Fibroblast of upper back skin (primary cell): ENCODE measurements around the gene MMP23B.
A peak's percentile ranks its signal among the peaks of the same experiment; 100 is the strongest.

Experiments used
- DNase-seq: peaks from one replicate; pipeline ENCODE4 v3.0.0-alpha.2; 2013

The MMP23B gene

DNA sequence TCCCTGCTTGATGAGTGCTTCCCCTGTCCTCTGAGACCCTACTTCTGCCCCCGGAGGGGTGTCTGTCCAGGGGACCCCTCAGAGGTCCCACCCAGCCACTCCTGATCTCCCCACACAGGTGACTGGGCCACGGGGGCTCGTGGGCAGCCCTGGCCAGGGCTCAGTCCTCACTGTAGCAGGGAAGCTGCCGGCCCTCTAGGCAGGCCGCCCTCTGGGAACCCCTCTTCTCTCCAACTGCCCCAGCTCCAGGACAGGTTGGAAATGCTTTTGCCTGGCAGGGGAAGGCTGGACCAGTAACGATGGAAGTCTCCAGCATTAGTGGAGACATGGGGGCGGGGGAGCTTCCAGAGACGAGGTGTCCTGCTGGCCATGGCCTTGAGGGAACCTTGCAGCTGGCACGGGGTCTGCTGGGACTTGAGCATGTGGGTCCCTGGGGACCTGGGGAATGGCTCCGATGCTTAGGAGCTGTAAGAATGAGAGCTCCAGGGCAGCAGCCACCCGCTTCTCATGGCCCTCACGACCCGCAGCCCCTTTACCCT, 28.9 kb upstream of the MMP23B start:
- DNase-seq, result no peak

- DNase-seq, result no peak
Measured at GRCh38 chr1:1603671-1604373, 28.2 kb upstream of the MMP23B start.

DNA sequence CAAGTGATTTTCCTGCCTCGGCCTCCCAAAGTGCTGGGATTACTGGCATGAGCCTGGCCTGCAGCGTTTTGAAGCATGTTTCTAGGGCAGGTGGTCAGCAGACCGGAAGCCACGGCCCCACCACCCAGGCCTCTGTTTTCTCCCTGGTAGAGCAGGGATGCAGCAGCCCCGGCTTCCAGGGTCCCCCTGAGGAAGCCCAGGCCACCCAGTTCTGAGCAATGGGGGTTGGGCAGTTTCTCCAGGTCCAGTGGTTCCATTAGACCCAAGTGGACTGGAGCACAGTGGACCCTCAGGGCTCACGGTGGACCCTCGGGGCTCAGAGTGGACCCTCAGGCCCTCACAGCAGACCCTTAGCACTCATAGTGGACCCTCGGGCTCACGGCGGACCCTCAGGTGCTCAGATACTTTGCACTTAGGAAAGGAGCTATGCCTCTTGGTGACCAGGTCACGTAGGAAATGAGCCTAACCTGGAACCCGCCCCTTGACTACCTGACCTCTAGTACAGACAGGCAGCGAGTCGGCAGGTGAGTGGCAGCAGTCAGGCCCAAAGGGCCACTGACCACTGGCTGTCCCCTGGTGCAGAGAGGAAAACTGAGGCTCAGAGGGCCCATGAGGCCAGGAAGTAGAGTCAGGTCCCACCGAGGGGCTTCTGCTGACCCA, 27.5 kb upstream of the MMP23B start:
- DNase-seq, result no peak

GRCh38 chr1:1605034-1605591, 26.9 kb upstream of the MMP23B start:
- DNase-seq, result no peak

GRCh38 chr1:1605724-1606123, 26.2 kb upstream of the MMP23B start:
- DNase-seq, result no peak

- DNase-seq, result no peak
Measured at GRCh38 chr1:1606232-1606631, 25.7 kb upstream of the MMP23B start.

- no peak for DNase-seq
Measured at GRCh38 chr1:1609822-1610485, 22.0 kb upstream of the MMP23B start.

DNA sequence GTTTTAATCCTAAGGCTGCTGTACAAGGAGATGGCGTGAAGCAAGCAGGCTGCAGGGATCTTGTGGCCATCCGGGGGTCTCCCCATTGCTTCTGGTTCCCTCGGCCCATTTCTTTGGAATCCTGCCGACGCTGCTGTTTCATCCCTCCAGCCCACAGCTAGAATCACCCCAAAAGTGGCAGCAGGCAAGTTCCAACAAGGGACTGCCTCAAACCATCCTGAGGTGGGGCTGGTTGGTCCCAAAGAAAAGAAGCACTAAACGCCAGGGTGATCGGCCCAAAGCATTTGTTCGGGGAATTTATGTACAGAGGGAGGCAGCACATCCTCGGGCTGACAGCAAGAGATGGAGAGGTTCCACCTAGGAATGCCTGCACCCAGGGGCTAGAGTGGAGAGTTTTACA, 21.2 kb upstream of the MMP23B start:
- DNase-seq, result no peak

DNA sequence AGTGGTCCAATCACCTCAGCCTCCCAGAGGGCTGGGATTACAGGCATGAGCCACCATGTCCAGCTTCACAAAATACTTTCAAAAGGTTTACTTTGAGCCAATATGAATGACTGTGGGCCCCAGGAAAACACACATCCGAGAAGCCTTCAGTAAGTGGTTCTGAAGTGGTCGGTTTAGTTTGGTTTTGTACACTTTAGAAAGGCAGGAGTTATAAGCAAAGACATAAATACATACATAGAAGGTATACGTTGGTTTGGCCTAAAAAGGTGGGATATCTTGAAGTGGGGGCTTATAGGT, 19.9 kb upstream of the MMP23B start:
- DNase-seq, result no peak

DNA sequence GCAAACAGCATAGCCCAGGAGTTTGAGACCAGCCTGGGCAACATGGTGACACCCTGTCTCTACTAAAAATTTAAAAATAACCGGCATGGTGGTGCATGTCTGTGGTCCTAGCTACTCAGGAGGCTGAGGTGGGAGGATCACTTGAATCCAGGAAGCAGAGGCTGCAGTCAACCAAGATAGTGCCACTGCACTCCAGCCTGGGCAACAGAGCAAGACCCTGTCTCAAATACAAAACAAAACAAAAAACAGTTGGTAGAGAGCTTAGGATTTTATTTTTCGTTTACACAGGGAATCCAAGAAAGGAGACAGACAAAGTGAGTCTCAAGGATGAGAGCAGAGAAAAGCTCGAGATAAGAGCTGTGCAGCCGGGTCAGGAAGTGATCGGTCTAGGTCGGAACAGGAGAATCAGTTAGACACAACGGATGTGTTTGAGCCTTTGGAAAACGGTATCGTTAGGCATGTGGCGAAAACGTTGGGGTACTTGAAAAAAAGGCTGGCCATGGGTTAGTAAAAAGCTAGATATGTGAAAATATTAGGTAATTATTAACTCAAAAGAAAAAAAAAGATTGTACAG, 18.4 kb upstream of the MMP23B start:
- no peak for DNase-seq

DNA sequence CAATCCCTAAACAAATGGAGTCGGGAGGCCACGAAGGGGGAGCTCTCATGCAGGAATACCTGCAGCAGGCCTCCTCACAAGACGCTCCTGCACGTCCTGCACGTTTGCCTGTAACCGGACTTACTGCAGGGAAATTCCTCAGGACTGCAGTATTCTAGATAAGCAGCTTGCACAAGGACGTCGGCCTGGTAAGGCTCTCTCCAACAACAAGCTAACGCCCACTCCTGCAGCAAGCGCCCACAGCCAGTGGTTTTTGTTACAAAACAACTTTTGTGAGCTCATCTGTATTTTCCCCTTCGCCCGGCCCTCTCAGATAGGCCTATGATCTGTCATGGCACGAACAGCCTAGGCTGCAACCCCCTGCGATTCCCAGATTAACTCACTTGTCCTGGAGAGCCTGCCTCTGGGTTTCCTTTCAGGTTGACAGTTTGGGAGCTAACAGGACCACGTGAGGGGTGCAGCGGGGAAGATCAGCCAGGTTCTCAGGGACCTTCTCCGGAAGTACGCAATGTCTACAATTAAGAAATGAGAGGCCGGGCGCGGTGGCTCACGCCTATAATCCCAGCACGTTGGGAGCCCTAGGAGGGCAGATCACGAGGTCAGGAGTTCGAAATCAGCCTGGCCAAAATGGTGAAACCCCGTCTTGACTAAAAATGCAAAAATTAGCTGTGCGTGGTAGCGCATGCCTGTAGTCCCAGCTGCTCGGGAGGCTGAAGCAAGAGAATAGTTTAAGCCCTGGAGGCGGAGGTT, 17.6 kb upstream of the MMP23B start:
- peak; percentile 42 for DNase-seq

GRCh38 chr1:1614954-1615255, 17.1 kb upstream of the MMP23B start:
- DNase-seq, result no peak

GRCh38 chr1:1615256-1616044, 16.5 kb upstream of the MMP23B start, which contains the start of gene MIB2:
Gene MIB2, plus strand, starts transcription at chr1:1615500. Its CDS starts 7,953 bp downstream, at chr1:1623453.
- peak; percentile 95 for DNase-seq

DNA sequence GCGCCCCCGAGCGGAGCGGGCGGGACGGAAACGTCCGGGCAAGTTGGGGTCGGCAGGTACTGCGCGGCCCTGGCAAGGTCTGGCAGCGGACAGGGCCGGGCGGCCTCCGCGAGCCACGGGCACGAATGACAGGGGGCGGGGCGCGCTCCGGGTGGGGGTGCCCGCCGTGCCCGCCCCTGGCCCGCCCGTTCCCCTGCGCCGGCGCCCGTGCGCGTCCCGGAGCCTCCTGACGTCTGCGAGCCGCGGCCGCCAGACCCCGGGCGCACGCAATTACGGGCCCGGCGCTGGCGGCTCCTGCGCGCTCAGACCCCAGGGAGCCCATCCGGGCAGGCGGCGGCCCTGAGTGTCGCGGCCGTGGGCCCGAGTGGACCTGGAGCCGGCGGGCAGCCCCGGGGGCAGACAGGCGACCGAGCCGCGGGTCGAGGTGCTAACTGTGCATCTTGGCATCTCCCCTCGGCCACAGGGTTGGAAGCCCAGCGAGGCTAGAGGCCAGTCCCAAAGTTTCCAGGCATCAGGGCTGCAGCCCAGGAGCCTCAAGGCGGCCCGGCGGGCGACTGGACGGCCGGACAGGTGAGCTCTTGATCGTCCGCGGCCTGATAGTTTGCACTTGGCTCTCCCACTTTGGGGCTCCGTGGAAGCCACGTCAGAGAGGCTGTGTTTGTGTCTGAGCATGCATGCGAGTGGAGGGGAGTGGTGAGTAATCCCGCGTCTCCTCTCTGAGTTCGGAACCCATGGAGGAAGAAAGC, 15.8 kb upstream of the MMP23B start:
- peak; percentile 18 for DNase-seq

DNA sequence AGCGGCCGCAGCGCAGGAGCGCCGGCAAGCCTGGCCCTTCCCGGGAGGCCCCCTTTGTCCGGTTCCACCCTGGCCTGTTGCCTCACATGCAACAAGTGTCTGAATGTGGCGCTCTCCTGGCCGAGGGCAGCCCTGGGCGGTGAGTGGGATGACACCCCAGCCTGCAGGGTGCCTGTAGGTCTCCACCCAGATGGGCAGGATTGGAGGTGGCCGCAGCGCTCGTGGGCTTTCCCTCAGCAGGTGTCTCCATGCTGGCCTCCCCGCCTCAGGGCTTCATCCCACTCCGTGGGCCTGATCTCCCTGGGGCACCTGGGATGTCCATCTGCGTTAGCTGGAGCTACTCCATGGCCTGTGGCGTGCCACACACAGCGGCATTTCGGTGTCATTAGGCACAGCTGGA, 15.1 kb upstream of the MMP23B start:
- no peak for DNase-seq

DNA sequence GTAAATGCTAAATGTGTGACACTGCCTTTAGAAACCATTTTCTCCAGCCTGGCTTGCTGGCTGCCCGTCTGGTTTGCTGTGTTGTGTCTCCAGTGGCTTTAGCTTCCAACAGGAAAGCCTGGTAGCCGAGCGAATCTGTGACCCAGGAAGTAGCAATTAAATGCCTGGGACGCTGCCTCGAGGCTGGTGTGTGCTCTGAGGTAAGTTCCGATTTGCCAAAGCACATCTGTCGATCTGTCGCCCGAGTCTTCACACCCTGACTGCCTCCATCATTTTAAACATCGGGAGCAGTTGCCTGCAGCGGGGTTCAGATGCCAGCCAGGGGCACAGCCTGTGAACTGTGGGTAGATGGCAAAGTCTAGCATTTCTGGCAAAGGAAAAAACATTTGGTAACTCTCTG, 14.5 kb upstream of the MMP23B start:
- DNase-seq, result no peak

DNA sequence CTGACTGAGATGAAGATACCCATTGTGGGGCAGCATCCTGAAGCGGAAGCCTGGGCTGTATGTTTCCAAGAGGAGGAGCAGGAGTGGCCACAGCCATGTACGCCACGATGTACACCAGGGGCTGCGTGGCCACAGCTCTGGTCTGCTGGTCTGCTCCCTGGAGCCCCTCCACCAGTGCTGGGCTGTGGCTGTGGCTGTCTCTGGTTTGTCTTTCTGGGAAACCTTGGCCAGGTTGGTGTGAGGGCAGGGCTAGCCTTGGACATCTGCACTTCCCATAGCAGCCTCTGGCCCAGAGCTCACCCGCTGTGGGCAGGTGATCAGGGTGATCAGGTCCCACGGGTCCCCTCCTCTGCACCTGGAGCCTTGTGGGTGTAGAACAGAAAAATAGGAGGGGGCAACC, 14.0 kb upstream of the MMP23B start:
- DNase-seq, result no peak

- DNase-seq, result no peak
Measured at GRCh38 chr1:1618396-1619068, 13.4 kb upstream of the MMP23B start.

DNA sequence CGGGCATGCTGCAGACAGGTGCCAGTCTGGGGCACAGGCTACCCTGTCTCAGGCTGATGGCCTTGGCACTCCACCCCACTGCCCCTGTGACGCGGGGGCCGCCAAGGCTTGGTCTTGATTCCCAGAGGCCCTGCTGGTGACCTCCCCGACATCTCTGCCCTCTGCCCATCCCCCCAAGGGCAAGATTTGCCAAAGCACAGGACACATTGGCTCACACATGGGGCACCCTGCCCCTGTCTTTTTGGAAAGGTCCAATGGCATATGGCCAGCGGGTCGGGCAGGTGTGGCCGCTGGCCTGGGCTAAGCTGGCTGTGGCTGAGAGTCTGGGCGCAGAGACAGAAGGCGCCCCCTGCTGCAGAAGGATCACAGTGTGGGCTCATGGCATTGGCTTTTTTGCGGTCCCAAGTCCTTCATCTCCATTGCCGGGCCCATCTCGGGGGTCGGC, 12.0 kb upstream of the MMP23B start:
- no peak for DNase-seq

DNA sequence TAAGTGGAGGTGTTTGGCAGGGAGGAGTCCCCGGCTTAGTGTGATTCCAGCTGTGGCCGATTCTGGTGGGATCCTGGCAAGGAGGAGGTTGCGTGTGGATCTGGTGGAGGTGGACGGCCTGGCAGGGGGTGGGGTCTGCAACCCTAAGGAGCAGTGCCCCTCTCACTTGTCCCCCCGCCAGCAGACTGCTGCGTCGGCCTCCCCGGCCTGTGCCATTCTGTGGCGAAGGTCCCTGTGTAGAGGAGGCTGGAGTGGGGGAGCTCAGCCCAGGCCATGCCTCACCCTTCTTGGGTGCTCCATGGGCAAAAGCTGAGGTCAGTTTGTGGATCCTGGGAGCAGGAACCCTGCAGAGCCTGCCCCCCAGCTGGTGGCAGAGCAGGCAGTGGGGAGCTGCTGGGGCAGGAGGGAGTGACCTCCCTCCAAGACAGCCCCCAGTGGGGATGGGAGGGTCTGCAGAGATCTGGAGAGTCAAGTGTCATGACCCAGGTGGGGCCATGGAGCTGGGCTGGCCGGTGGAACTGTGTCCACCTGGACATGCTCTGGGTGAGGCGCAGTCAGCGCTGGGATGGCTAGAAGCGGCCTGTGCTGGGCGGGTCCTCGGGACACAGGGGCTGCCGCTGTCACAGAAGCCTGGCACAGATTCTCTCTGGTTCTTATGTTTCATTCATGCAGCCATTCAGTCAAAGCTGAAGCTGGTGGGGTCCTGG, 11.4 kb upstream of the MMP23B start:
- DNase-seq, result no peak
